Measurements from ENCODE around the gene GRAMD4. TPM values are rescaled to one million over a fixed set of nuclear protein-coding genes. Genes with fewer than 3 reads are reported as not detected.
"Not testable (repeated sequence)": the region's sequence is repeated elsewhere in the genome, so short reads cannot be mapped to it uniquely, and the experiment has no call there.

Gene GRAMD4
- total and polyA plus RNA-seq, 4 donors, result 25.1 to 42.5 (median 39.5) TPM

GRCh38 chr22:46642840-46643480 lies 22.8 kb downstream of the GRAMD4 start:
- not testable (repeated sequence) for H3K4me3 ChIP-seq (ENCODE audit: low read depth, low read length); H3K27me3 ChIP-seq (ENCODE audit: control insufficient read depth, insufficient read depth, low read length); H3K9me3 ChIP-seq (ENCODE audit: control insufficient read depth, insufficient read depth, low read length); H3K27ac ChIP-seq (ENCODE audit: low read depth, low read length); DNase-seq (ENCODE audit: low read depth in 4 of 6, low spot score in 6 of 6)
- Histone ChIP-seq H3K4me1 (ENCODE audit: control insufficient read depth, insufficient read depth, low read length) (peaks cover 44% of the 10 kb centered on the region), H3K36me3 (ENCODE audit: control insufficient read depth, insufficient read depth, low read length) (peaks cover 23% of the 10 kb centered on the region)
- 91% methylated on average over 5 of the region's 5 CpGs for WGBS (ENCODE audit: insufficient coverage)

- peaks cover 20% of the 10 kb centered on the region for H3K36me3 ChIP-seq (ENCODE audit: control insufficient read depth, insufficient read depth, low read length)
- DNase-seq (ENCODE audit: low read depth in 4 of 6, low spot score in 6 of 6), result no peak
- H3K9me3 ChIP-seq (ENCODE audit: control insufficient read depth, insufficient read depth, low read length), result no peaks in the 10 kb centered on the region
- H3K27ac ChIP-seq (ENCODE audit: low read depth, low read length), result no peak overlapping the region
- WGBS (ENCODE audit: insufficient coverage), result 100% methylated on average over 7 of the region's 10 CpGs
- no peaks in the 10 kb centered on the region for H3K27me3 ChIP-seq (ENCODE audit: control insufficient read depth, insufficient read depth, low read length)
- no peak overlapping the region for H3K4me3 ChIP-seq (ENCODE audit: low read depth, low read length)
- peaks cover 41% of the 10 kb centered on the region for H3K4me1 ChIP-seq (ENCODE audit: control insufficient read depth, insufficient read depth, low read length)
Measured at GRCh38 chr22:46646531-46647215, 26.5 kb downstream of the GRAMD4 start.

- H3K4me3 ChIP-seq (ENCODE audit: low read depth, low read length); H3K9me3 ChIP-seq (ENCODE audit: control insufficient read depth, insufficient read depth, low read length); H3K27ac ChIP-seq (ENCODE audit: low read depth, low read length); DNase-seq (ENCODE audit: low read depth in 4 of 6, low spot score in 6 of 6); H3K27me3 ChIP-seq (ENCODE audit: control insufficient read depth, insufficient read depth, low read length): not testable (repeated sequence)
- 100% methylated on average over 2 of the region's 2 CpGs for WGBS (ENCODE audit: insufficient coverage)
- Histone ChIP-seq H3K36me3 (ENCODE audit: control insufficient read depth, insufficient read depth, low read length) (peaks cover 28% of the 10 kb centered on the region), H3K4me1 (ENCODE audit: control insufficient read depth, insufficient read depth, low read length) (peaks cover 54% of the 10 kb centered on the region)
Measured at GRCh38 chr22:46648225-46648820, 28.1 kb downstream of the GRAMD4 start.

- H3K4me3 ChIP-seq (ENCODE audit: low read depth, low read length), result no peak overlapping the region
- no peaks in the 10 kb centered on the region for H3K9me3 ChIP-seq (ENCODE audit: control insufficient read depth, insufficient read depth, low read length)
- WGBS (ENCODE audit: insufficient coverage), result 44% methylated on average over 22 of the region's 25 CpGs
- peak in 2 of 6 donors; percentile 74 to 82 for DNase-seq (ENCODE audit: low read depth in 4 of 6, low spot score in 6 of 6)
- H3K27me3 ChIP-seq (ENCODE audit: control insufficient read depth, insufficient read depth, low read length), result no peaks in the 10 kb centered on the region
- H3K27ac ChIP-seq (ENCODE audit: low read depth, low read length), result no peak overlapping the region
- H3K36me3 ChIP-seq (ENCODE audit: control insufficient read depth, insufficient read depth, low read length), result peaks cover 33% of the 10 kb centered on the region
- peaks cover 63% of the 10 kb centered on the region for H3K4me1 ChIP-seq (ENCODE audit: control insufficient read depth, insufficient read depth, low read length)
Measured at GRCh38 chr22:46649141-46650077, 29.2 kb downstream of the GRAMD4 start.

GRCh38 chr22:46650078-46650810 lies 30.1 kb downstream of the GRAMD4 start:
- Histone ChIP-seq H3K9me3 (ENCODE audit: control insufficient read depth, insufficient read depth, low read length) (no peaks in the 10 kb centered on the region), H3K4me3 (ENCODE audit: low read depth, low read length) (no peak overlapping the region), H3K27me3 (ENCODE audit: control insufficient read depth, insufficient read depth, low read length) (no peaks in the 10 kb centered on the region), H3K27ac (ENCODE audit: low read depth, low read length) (no peak overlapping the region), H3K36me3 (ENCODE audit: control insufficient read depth, insufficient read depth, low read length) (peaks cover 36% of the 10 kb centered on the region), H3K4me1 (ENCODE audit: control insufficient read depth, insufficient read depth, low read length) (peaks cover 64% of the 10 kb centered on the region)
- 87% methylated on average over 17 of the region's 25 CpGs for WGBS (ENCODE audit: insufficient coverage)
- DNase-seq (ENCODE audit: low read depth in 4 of 6, low spot score in 6 of 6), result no peak

- 94% methylated on average over 15 of the region's 16 CpGs for WGBS (ENCODE audit: insufficient coverage)
Measured at GRCh38 chr22:46651316-46651715, 31.1 kb downstream of the GRAMD4 start.

GRCh38 chr22:46652081-46652846 lies 32.1 kb downstream of the GRAMD4 start:
- no peaks in the 10 kb centered on the region for H3K9me3 ChIP-seq (ENCODE audit: control insufficient read depth, insufficient read depth, low read length)
- H3K36me3 ChIP-seq (ENCODE audit: control insufficient read depth, insufficient read depth, low read length), result peaks cover 57% of the 10 kb centered on the region
- no peak overlapping the region for H3K4me3 ChIP-seq (ENCODE audit: low read depth, low read length)
- H3K4me1 ChIP-seq (ENCODE audit: control insufficient read depth, insufficient read depth, low read length), result peaks cover 74% of the 10 kb centered on the region
- DNase-seq (ENCODE audit: low read depth in 4 of 6, low spot score in 6 of 6), result peak in 1 of 6 donors; percentile 61
- 43% methylated on average over 22 of the region's 22 CpGs for WGBS (ENCODE audit: insufficient coverage)
- H3K27me3 ChIP-seq (ENCODE audit: control insufficient read depth, insufficient read depth, low read length), result no peaks in the 10 kb centered on the region
- H3K27ac ChIP-seq (ENCODE audit: low read depth, low read length), result peak overlapping the region; percentile 37

More at GRCh38 chr22:46651316-46651715, 31.1 kb downstream of the GRAMD4 start:
- no peaks in the 10 kb centered on the region for H3K27me3 ChIP-seq (ENCODE audit: control insufficient read depth, insufficient read depth, low read length)
- no peak for DNase-seq (ENCODE audit: low read depth in 4 of 6, low spot score in 6 of 6)
- H3K9me3 ChIP-seq (ENCODE audit: control insufficient read depth, insufficient read depth, low read length), result no peaks in the 10 kb centered on the region
- no peak overlapping the region for H3K4me3 ChIP-seq (ENCODE audit: low read depth, low read length)
- no peak overlapping the region for H3K27ac ChIP-seq (ENCODE audit: low read depth, low read length)
- peaks cover 47% of the 10 kb centered on the region for H3K36me3 ChIP-seq (ENCODE audit: control insufficient read depth, insufficient read depth, low read length)
- H3K4me1 ChIP-seq (ENCODE audit: control insufficient read depth, insufficient read depth, low read length), result peaks cover 67% of the 10 kb centered on the region

- Histone ChIP-seq H3K4me1 (ENCODE audit: control insufficient read depth, insufficient read depth, low read length) (peaks cover 74% of the 10 kb centered on the region), H3K27ac (ENCODE audit: low read depth, low read length) (peak overlapping the region; percentile 37), H3K9me3 (ENCODE audit: control insufficient read depth, insufficient read depth, low read length) (no peaks in the 10 kb centered on the region), H3K27me3 (ENCODE audit: control insufficient read depth, insufficient read depth, low read length) (no peaks in the 10 kb centered on the region), H3K36me3 (ENCODE audit: control insufficient read depth, insufficient read depth, low read length) (peaks cover 63% of the 10 kb centered on the region), H3K4me3 (ENCODE audit: low read depth, low read length) (no peak overlapping the region)
- whole genome bisulfite sequencing (ENCODE audit: insufficient coverage), result 33% methylated on average over 23 of the region's 23 CpGs
- DNase-seq (ENCODE audit: low read depth in 4 of 6, low spot score in 6 of 6), result peak in 2 of 6 donors; percentile 45 to 81
Measured at GRCh38 chr22:46652847-46653331, 32.7 kb downstream of the GRAMD4 start.
